Liver (tissue), 3 donors: ENCODE data around the gene MTLN.
"Not testable (repeated sequence)": the region's sequence is repeated elsewhere in the genome, so short reads cannot be mapped to it uniquely, and the experiment has no call there.

Source experiments
- CTCF ChIP-seq: fragments of 150-350 bp; IDR thresholded peaks from 2 replicates; pipeline ENCODE4 v1.5.1; 2017; ENCODE audit warnings: improper control_type of control experiment, low read depth, low read length; ENCODE audit not compliant: missing input control
- EGR1 ChIP-seq, 2 donors: IDR thresholded peaks; 2 replicates each; pipeline ENCODE4 v1.6.1; 2016 to 2018; ENCODE audit warnings: antibody characterized with exemption in 2 of 2, low read depth in 2 of 2
- FOXA2 ChIP-seq: IDR thresholded peaks from 2 replicates; pipeline ENCODE4 v1.6.1; 2016; ENCODE audit warnings: antibody characterized with exemption
- SP1 ChIP-seq: IDR thresholded peaks from 2 replicates; pipeline ENCODE4 v1.6.1; 2018; ENCODE audit warnings: antibody characterized with exemption, mild to moderate bottlenecking
- YY1 ChIP-seq: IDR thresholded peaks from 2 replicates; pipeline ENCODE4 v1.6.1; 2016; ENCODE audit warnings: antibody characterized with exemption, mild to moderate bottlenecking
- ZBTB33 ChIP-seq: IDR thresholded peaks from 2 replicates; pipeline ENCODE4 v1.6.1; 2016; ENCODE audit warnings: antibody characterized with exemption
- TF ChIP-seq, protein P1 (sequence below): IDR thresholded peaks from 2 replicates; pipeline ENCODE4 v1.6.1; 2016; ENCODE audit warnings: antibody characterized with exemption
- donor health status: healthy.
- donor health status: healthy.

DNA sequence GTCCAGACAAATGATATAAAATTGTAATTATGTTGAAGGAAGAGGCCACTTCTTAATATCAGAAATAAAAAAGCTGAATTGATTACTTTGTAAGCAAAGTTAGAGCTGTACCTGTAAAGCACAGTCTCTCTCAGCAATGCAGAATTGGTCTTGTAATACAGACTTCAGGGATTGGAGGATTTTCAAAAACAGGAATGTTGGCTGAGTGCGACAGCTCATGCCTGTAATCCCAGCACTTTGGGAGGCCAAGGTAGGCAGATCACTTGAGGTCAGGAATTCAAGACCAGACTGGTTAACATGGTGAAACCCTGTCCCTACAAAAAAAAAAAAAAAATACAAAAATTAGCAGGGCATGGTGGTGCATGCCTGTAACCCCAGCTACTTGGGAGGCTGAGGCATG is 10.3 kb upstream of the MTLN start:
- TF ChIP-seq CTCF; FOXA2; YY1; ZBTB33; EGR1 (IDR thresholded peaks at IDR 0.05; ENCODE audit: low read depth in 2 of 2); SP1: not testable (repeated sequence)
- TF ChIP-seq, protein P1, sequence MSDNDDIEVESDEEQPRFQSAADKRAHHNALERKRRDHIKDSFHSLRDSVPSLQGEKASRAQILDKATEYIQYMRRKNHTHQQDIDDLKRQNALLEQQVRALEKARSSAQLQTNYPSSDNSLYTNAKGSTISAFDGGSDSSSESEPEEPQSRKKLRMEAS, result not testable (repeated sequence)
